Measurements from ENCODE around the gene LSAMP. TPM values are rescaled to one million over a fixed set of nuclear protein-coding genes. Genes with fewer than 3 reads are reported as not detected.

The LSAMP gene
- total and polyA plus RNA-seq, 2 donors (not counting 3 experiments of a cell fraction or from before 2014, with no cell fraction given): not detected

DNA sequence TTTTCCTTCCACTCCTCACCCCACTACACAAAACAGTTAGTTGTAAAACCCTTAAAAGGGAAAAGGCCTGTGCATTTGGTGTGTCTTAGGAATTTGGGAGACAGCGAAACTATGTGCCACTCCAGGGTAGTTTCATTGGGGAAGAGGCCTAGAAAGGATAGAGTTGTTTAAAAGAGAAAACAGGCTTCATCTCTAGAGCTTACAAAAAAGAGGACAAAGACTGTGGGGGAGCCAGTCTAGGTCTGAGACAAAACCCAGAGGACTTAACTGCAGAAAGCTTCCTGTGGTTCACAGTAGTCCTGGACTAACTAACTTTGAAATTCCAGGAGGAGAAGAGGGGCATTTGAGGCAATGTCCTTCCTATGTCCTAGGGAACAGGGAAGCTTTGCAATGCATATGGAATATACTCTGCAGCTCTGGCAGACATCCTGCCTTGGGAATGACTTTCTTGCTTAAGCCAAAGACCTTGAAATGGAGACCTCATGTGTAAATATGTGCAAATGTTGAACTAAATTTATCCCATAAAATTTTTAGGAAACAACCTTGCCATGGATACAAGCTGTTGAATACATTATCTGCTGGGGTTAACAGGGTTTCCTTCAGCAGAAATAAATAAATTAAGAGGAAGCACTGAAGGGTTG lies 159.4 kb downstream of the LSAMP start:
- ChIA-PET POLR2A (no interaction called here), CTCF (no interaction called here)
- no peak for DNase-seq (ENCODE audit: low read depth, low spot score)
- H3K27ac ChIP-seq (ENCODE audit: insufficient read depth, low read depth, low read length): no peak overlapping the region
- H3K36me3 ChIP-seq (ENCODE audit: control insufficient read depth in 2 of 2, extremely low read depth in 1 of 2, insufficient read depth in 2 of 2, low read length in 2 of 2): no peaks in the 10 kb centered on the region
- no peaks in the 10 kb centered on the region for H3K27me3 ChIP-seq (ENCODE audit: control insufficient read depth in 2 of 2, insufficient read depth in 2 of 2, low read length in 2 of 2)
- BruUV-seq (replicated peaks): no TSS peak
- no peaks in the 10 kb centered on the region for H3K79me2 ChIP-seq (ENCODE audit: control insufficient read depth, insufficient read depth, low read length)
- no peak overlapping the region for H3K4me2 ChIP-seq (ENCODE audit: insufficient read depth, low read length)
- dilution Hi-C loops (cut with MboI; ENCODE audit: extremely low pct_ligation_motif_present, low sequenced_read_pairs): no loop called here
- no peaks in the 10 kb centered on the region for H4K20me1 ChIP-seq (replicated peaks; ENCODE audit: control insufficient read depth, extremely low read depth, insufficient read depth, low read length)
- no peaks in the 10 kb centered on the region for H3K9me1 ChIP-seq (replicated peaks; ENCODE audit: control insufficient read depth, extremely low read depth, insufficient read depth, low read length)
- no peak overlapping the region for H3K9ac ChIP-seq (replicated peaks; ENCODE audit: extremely low read depth, insufficient read depth, low read length)
- H2AFZ ChIP-seq (ENCODE audit: low read depth, low read length): no peak overlapping the region
- H3K9me3 ChIP-seq (replicated peaks; ENCODE audit: control insufficient read depth, insufficient read depth, low read length): no peaks in the 10 kb centered on the region
- intact Hi-C loops (cut with micrococcal nuclease): no loop called here
- TF ChIP-seq MYC (IDR thresholded peaks at IDR 0.05; ENCODE audit: low read depth, low read length) (no peak), GATA2 (IDR thresholded peaks at IDR 0.05; ENCODE audit: insufficient read depth, insufficient read length, low read depth, low read length) (no peak), EZH2 (IDR thresholded peaks at IDR 0.05; ENCODE audit: borderline replicate concordance, low read depth, low read length, severe bottlenecking) (no peak), POLR2AphosphoS5 (IDR thresholded peaks at IDR 0.05; ENCODE audit: insufficient read depth, low read depth, low read length) (no peak), FOS (IDR thresholded peaks at IDR 0.05; ENCODE audit: borderline replicate concordance, insufficient read depth, low read length) (no peak), POLR2A (IDR thresholded peaks at IDR 0.05; ENCODE audit: low read depth, low read length) (no peak), JUN (IDR thresholded peaks at IDR 0.05; ENCODE audit: borderline replicate concordance, insufficient read depth, insufficient read length, low read depth) (no peak), MAX (IDR thresholded peaks at IDR 0.05; ENCODE audit: insufficient read depth, insufficient read length) (no peak)
- TF ChIP-seq, protein P1, sequence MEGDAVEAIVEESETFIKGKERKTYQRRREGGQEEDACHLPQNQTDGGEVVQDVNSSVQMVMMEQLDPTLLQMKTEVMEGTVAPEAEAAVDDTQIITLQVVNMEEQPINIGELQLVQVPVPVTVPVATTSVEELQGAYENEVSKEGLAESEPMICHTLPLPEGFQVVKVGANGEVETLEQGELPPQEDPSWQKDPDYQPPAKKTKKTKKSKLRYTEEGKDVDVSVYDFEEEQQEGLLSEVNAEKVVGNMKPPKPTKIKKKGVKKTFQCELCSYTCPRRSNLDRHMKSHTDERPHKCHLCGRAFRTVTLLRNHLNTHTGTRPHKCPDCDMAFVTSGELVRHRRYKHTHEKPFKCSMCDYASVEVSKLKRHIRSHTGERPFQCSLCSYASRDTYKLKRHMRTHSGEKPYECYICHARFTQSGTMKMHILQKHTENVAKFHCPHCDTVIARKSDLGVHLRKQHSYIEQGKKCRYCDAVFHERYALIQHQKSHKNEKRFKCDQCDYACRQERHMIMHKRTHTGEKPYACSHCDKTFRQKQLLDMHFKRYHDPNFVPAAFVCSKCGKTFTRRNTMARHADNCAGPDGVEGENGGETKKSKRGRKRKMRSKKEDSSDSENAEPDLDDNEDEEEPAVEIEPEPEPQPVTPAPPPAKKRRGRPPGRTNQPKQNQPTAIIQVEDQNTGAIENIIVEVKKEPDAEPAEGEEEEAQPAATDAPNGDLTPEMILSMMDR (IDR thresholded peaks at IDR 0.05; ENCODE audit: extremely low read depth in 1 of 2, insufficient read depth in 1 of 2, low read depth in 1 of 2, low read length in 2 of 2): no peak
- no peaks in the 10 kb centered on the region for H3K4me1 ChIP-seq (ENCODE audit: control insufficient read depth, extremely low read depth, insufficient read depth, low read length)
- no peak for FAIRE-seq
- H3K4me3 ChIP-seq (replicated peaks in 1 of 3; ENCODE audit: insufficient read depth in 1 of 3, low read depth in 1 of 3, low read length in 3 of 3): no peak overlapping the region
